Panc1 (cell line): ENCODE results near the gene GRAMD2A. TPM values are rescaled to one million over a fixed set of nuclear protein-coding genes. Genes with fewer than 3 reads are reported as not detected.

Source experiments
- ATAC-seq: fragments of 200-7000 bp; cut with Tn5 transposase; 2 replicates; pipeline ENCODE4 v1.9.1; 2020; ENCODE audit warnings: mild to moderate bottlenecking, moderate library complexity
- BruUV-seq: library from RNA; stranded (reverse); fragments of 400-500 nt; replicated peaks from 2 replicates; lab custom pipeline; 2021; lab: Mats Ljungman, UMichigan
- CTCF ChIA-PET: fragments of 300-600 bp; sonication (Branson Sonifier 250); formaldehyde crosslinking; loops from one replicate; lab custom pipeline; 2022; ENCODE audit warnings: antibody characterized with exemption; lab: Charles Lee
- POLR2A ChIA-PET: fragments of 300-600 bp; sonication (Branson Sonifier 250); formaldehyde crosslinking; loops from one replicate; lab custom pipeline; 2022; ENCODE audit warnings: antibody characterized with exemption; lab: Charles Lee
- DNase-seq: peaks from one replicate; pipeline ENCODE4 v3.0.0-alpha.2; 2010; ENCODE audit warnings: low read depth, low spot score
- H3K27ac ChIP-seq: 2 replicates; pipeline ENCODE4 v1.5.1; 2011; ENCODE audit warnings: mild to moderate bottlenecking, low read length, inconsistent platforms
- H3K27me3 ChIP-seq: fragments of 200-500 bp; sonication (Bioruptor generic); 2 replicates; pipeline ENCODE4 v1.6.0; 2014; ENCODE audit warnings: low read length, inconsistent platforms; ENCODE audit not compliant: control insufficient read depth, insufficient read depth
- H3K36me3 ChIP-seq: fragments of 200-500 bp; sonication (Bioruptor generic); 2 replicates; pipeline ENCODE4 v1.5.1; 2014; ENCODE audit warnings: inconsistent platforms, mild to moderate bottlenecking, low read length, moderate library complexity; ENCODE audit not compliant: control insufficient read depth, insufficient read depth
- H3K4me1 ChIP-seq: 2 replicates; pipeline ENCODE4 v1.5.1; 2011; ENCODE audit warnings: inconsistent platforms, mild to moderate bottlenecking, low read length, moderate library complexity; ENCODE audit not compliant: control insufficient read depth, insufficient read depth
- H3K4me3 ChIP-seq, 2 experiments: 2 replicates each; pipeline ENCODE4 v1.5.1; 2011 to 2012; ENCODE audit warnings: low read depth in 2 of 2, low read length in 2 of 2, mild to moderate bottlenecking in 2 of 2, inconsistent platforms in 1 of 2, moderate library complexity in 1 of 2
- H3K9me3 ChIP-seq: fragments of 200-500 bp; sonication (Bioruptor generic); 2 replicates; pipeline ENCODE4 v1.5.1; 2014; ENCODE audit warnings: low read depth, mild to moderate bottlenecking, inconsistent platforms, low read length, moderate library complexity; ENCODE audit not compliant: control insufficient read depth, insufficient read depth
- POLR2AphosphoS5 ChIP-seq: IDR thresholded peaks from 2 replicates; pipeline ENCODE4 v1.6.1; 2012; ENCODE audit warnings: mild to moderate bottlenecking, low read depth, low read length, moderate library complexity
- REST ChIP-seq, 2 experiments: IDR thresholded peaks; 2 replicates each; pipeline ENCODE4 v1.6.1; 2011 to 2012; ENCODE audit warnings: low read depth in 2 of 2, control low read depth in 1 of 2, low read length in 1 of 2, mild to moderate bottlenecking in 1 of 2, moderate library complexity in 1 of 2; ENCODE audit not compliant: insufficient read depth in 1 of 2
- SIN3A ChIP-seq: IDR thresholded peaks from 2 replicates; pipeline ENCODE4 v1.6.1; 2012; ENCODE audit warnings: low read depth, mild to moderate bottlenecking, low read length, moderate library complexity, borderline replicate concordance; ENCODE audit not compliant: insufficient read depth
- TCF7L2 ChIP-seq: IDR thresholded peaks from 2 replicates; pipeline ENCODE4 v1.6.1; 2011; ENCODE audit warnings: mild to moderate bottlenecking, low read depth, low read length, inconsistent platforms
- in situ Hi-C: cut with HindIII; loops from 2 replicates; pipeline ENCODE4 v1.10.0; 2016; ENCODE audit warnings: low sequenced_read_pairs, low pct_unique_long_range_greater_than_20kb
- intact Hi-C: fragments of 100-400 bp; cut with micrococcal nuclease; formaldehyde crosslinking; loops from one replicate; pipeline ENCODE4 v1.10.0; 2022; ENCODE audit not compliant: unreplicated experiment
- total RNA-seq: library from RNA; stranded (reverse); gene quantifications from one replicate; pipeline ENCODE4 v1.2.1, GENCODE V29; 2021; ENCODE audit not compliant: unreplicated experiment
- TF ChIP-seq, protein P1 (sequence below): fragments of 450-650 bp; IDR thresholded peaks from 2 replicates; pipeline ENCODE4 v1.5.1; 2017; ENCODE audit warnings: mild to moderate bottlenecking

Gene GRAMD2A
- total RNA-seq, 1 experiment from 2014 or later = 1.3 TPM

GRCh38 chr15:72112116-72112515, 85.5 kb downstream of the GRAMD2A start:
- POLR2A ChIA-PET = no interaction called here
- Histone ChIP-seq H3K4me1 (peaks cover 30% of the 10 kb centered on the region), H3K4me3 (no peak overlapping the region), H3K36me3 (no peaks in the 10 kb centered on the region; the same call in 1 of the 2 replicates), H3K9me3 (no peaks in the 10 kb centered on the region), H3K27me3 (no peaks in the 10 kb centered on the region), H3K27ac (no peak overlapping the region)
- DNase-seq (no peak), ATAC-seq (no peak)
- no TSS peak for BruUV-seq
- CTCF ChIA-PET = no interaction called here
- intact Hi-C loops (no loop called here), in situ Hi-C loops (no loop called here)
- no peak for TF ChIP-seq TCF7L2

DNA sequence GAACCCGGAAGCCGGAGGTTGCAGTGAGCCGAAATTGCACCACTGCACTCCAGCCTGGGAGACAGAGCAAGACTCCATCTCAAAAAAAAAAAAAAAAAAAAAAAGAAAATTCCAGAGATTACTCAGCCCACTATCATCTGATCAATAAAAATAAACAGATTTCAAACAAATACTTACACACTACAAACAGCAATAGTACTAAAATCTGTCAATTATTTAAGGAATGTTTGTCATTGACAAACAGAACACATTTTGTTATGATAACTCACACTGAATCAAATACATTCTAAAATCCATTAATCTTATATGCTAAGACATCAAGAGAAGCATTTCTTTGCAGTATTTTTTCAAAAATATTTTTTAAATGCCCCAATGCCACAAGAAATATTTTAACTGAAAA, 87.2 kb downstream of the GRAMD2A start:
- no TSS peak for BruUV-seq
- POLR2A ChIA-PET = no interaction called here
- H3K4me1 ChIP-seq = peaks cover 20% of the 10 kb centered on the region
- H3K27ac ChIP-seq = no peak overlapping the region
- H3K27me3 ChIP-seq = no peaks in the 10 kb centered on the region
- no peaks in the 10 kb centered on the region for H3K9me3 ChIP-seq
- ATAC-seq (peak; percentile 37), DNase-seq (no peak)
- in situ Hi-C loops (no loop called here), intact Hi-C loops (no loop called here)
- TF ChIP-seq, protein P1, sequence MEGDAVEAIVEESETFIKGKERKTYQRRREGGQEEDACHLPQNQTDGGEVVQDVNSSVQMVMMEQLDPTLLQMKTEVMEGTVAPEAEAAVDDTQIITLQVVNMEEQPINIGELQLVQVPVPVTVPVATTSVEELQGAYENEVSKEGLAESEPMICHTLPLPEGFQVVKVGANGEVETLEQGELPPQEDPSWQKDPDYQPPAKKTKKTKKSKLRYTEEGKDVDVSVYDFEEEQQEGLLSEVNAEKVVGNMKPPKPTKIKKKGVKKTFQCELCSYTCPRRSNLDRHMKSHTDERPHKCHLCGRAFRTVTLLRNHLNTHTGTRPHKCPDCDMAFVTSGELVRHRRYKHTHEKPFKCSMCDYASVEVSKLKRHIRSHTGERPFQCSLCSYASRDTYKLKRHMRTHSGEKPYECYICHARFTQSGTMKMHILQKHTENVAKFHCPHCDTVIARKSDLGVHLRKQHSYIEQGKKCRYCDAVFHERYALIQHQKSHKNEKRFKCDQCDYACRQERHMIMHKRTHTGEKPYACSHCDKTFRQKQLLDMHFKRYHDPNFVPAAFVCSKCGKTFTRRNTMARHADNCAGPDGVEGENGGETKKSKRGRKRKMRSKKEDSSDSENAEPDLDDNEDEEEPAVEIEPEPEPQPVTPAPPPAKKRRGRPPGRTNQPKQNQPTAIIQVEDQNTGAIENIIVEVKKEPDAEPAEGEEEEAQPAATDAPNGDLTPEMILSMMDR = no peak
- no peak for TF ChIP-seq POLR2AphosphoS5
- no peak for TF ChIP-seq REST (IDR thresholded peaks at IDR 0.05; ENCODE audit: insufficient read depth in 1 of 2, low read depth in 2 of 2, low read length in 1 of 2)
- no peak for TF ChIP-seq TCF7L2
- TF ChIP-seq SIN3A = no peak
- no peak overlapping the region for H3K4me3 ChIP-seq
- CTCF ChIA-PET = no interaction called here
- H3K36me3 ChIP-seq = no peaks in the 10 kb centered on the region

Other genes with a start within 250 kb of the GRAMD2A start
- 41.6 TPM for gene MYO9A, start 79.6 kb downstream of the GRAMD2A start, total RNA-seq
- 2.9 TPM for gene SENP8, start 79.4 kb downstream of the GRAMD2A start, total RNA-seq
- 1,590 TPM for gene PKM, start 33.4 kb upstream of the GRAMD2A start, total RNA-seq
- gene PARP6, start 74.8 kb upstream of the GRAMD2A start, total RNA-seq = 85.7 TPM
- gene CELF6, start 122.4 kb upstream of the GRAMD2A start, total RNA-seq = not detected
- gene HEXA, start 178.2 kb upstream of the GRAMD2A start, total RNA-seq = 199 TPM
- not detected for gene TMEM202, start 200.5 kb upstream of the GRAMD2A start, total RNA-seq